Fibroblast of villous mesenchyme (primary cell): ENCODE measurements around the gene DKK3. TPM values are rescaled to one million over a fixed set of nuclear protein-coding genes. Genes with fewer than 3 reads are reported as not detected.

Experiments used
- DNase-seq: peaks from one replicate; pipeline ENCODE4 v3.0.0-alpha.2; 2010; ENCODE audit warnings: low read depth
- H3K4me3 ChIP-seq: 2 replicates; pipeline ENCODE4 v1.5.1; 2011; ENCODE audit warnings: low read depth, mild to moderate bottlenecking, low read length
- total RNA-seq: library from RNA; depleted of rRNA; stranded (reverse); fragments of >200 nt; gene quantifications from 2 replicates; pipeline ENCODE4 v1.2.3, GENCODE V29; 2012
- TF ChIP-seq, protein P1 (sequence below): IDR thresholded peaks from 2 replicates; pipeline ENCODE4 v1.5.1; 2012; ENCODE audit warnings: low read depth, mild to moderate bottlenecking, low read length; ENCODE audit not compliant: insufficient read depth

Gene DKK3
- total RNA-seq, 1 donor: 338 TPM

DNA sequence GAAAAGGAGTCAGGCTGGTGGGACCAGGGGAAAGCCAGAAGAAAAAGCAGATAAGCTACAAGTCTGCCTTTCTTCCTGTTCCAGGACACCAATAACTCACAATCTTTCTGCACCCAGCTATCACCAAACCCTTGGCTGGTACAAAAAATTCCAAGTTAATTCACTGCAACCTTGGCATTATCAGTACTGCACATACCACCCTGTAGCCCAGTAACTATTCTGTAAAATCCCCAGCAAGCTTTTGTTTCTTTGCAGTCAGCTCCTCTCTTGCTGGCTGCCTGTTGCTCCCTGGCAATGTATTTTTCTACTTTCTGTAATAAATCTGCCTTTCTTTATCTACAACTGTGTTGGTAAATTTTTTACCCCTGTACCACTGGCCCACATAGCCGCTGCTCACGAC is 20.7 kb upstream of the DKK3 start:
- no peak for DNase-seq
- H3K4me3 ChIP-seq: no peak overlapping the region
- TF ChIP-seq, protein P1, sequence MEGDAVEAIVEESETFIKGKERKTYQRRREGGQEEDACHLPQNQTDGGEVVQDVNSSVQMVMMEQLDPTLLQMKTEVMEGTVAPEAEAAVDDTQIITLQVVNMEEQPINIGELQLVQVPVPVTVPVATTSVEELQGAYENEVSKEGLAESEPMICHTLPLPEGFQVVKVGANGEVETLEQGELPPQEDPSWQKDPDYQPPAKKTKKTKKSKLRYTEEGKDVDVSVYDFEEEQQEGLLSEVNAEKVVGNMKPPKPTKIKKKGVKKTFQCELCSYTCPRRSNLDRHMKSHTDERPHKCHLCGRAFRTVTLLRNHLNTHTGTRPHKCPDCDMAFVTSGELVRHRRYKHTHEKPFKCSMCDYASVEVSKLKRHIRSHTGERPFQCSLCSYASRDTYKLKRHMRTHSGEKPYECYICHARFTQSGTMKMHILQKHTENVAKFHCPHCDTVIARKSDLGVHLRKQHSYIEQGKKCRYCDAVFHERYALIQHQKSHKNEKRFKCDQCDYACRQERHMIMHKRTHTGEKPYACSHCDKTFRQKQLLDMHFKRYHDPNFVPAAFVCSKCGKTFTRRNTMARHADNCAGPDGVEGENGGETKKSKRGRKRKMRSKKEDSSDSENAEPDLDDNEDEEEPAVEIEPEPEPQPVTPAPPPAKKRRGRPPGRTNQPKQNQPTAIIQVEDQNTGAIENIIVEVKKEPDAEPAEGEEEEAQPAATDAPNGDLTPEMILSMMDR: no peak

- TF ChIP-seq, protein P1: no peak
- no peak overlapping the region for H3K4me3 ChIP-seq
- DNase-seq: no peak
These were observed 19.9 kb upstream of the DKK3 start for GRCh38 chr11:12028303-12028702.

GRCh38 chr11:12026331-12027211 is 18.1 kb upstream of the DKK3 start:
- DNase-seq: no peak

GRCh38 chr11:12024254-12024926 is 16.0 kb upstream of the DKK3 start:
- H3K4me3 ChIP-seq: no peak overlapping the region
- DNase-seq: no peak
- TF ChIP-seq, protein P1: no peak

More at GRCh38 chr11:12026331-12027211, 18.1 kb upstream of the DKK3 start:
- H3K4me3 ChIP-seq: no peak overlapping the region
- TF ChIP-seq, protein P1: no peak

DNA sequence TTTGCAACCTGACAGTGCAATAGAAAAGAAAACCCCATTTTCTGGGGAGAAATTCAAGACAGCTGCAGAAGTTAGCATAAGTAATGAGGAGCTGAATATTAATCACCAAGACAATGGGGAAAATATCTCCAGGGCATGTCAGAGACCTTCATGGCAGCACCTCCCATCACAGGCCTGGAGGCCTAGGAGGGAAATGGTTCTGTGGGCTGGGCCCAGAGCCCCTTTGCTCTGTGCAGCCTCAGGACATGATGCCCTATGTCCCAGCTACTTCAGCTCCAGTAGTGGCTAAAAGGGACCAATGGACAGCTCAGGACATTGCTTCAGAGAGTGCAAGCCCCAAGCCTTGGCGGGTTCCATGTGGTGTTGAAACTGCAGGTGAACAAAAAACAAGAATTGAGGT is 14.6 kb upstream of the DKK3 start:
- DNase-seq: no peak
- no peak overlapping the region for H3K4me3 ChIP-seq
- TF ChIP-seq, protein P1: no peak

DNA sequence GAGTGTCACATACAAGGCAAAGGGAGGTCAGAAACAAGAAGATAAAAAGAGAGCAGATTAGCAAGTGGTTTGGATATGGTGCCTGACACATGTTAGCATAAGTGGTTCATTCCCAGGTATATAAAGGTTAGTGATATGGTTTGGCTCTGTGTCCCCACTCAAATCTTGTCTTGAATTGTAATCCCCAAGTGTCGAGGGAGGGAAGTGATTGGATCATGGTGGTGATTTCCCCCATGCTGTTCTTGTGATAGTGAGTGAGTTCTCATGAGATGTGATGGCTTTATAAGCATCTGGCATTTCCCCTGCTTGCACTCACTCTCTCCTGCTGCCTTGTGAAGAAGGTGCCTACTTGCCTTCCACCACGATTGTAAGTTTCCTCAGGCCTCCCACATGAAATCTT is 12.1 kb upstream of the DKK3 start:
- DNase-seq: no peak
- TF ChIP-seq, protein P1: no peak
- H3K4me3 ChIP-seq: no peak overlapping the region
